ENCODE results near the gene CD200R1.

GRCh38 chr3:112958811-112959560 is 15.9 kb downstream of the CD200R1 start:
- no peak for TF ChIP-seq CTCF (conservative IDR thresholded peaks at IDR 0.05; ENCODE audit: low read length)
- TF ChIP-seq EZH2phosphoT487 (IDR thresholded peaks at IDR 0.05; ENCODE audit: borderline replicate concordance, low read depth, low read length): no peak
